Measurements from ENCODE around the gene OR13A1. TPM values are rescaled to one million over a fixed set of nuclear protein-coding genes. Genes with fewer than 3 reads are reported as not detected.
"Not testable (repeated sequence)": the region's sequence is repeated elsewhere in the genome, so short reads cannot be mapped to it uniquely, and the experiment has no call there.

OR13A1 gene, protein sequence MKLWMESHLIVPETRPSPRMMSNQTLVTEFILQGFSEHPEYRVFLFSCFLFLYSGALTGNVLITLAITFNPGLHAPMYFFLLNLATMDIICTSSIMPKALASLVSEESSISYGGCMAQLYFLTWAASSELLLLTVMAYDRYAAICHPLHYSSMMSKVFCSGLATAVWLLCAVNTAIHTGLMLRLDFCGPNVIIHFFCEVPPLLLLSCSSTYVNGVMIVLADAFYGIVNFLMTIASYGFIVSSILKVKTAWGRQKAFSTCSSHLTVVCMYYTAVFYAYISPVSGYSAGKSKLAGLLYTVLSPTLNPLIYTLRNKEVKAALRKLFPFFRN
- total RNA-seq = not detected

DNA sequence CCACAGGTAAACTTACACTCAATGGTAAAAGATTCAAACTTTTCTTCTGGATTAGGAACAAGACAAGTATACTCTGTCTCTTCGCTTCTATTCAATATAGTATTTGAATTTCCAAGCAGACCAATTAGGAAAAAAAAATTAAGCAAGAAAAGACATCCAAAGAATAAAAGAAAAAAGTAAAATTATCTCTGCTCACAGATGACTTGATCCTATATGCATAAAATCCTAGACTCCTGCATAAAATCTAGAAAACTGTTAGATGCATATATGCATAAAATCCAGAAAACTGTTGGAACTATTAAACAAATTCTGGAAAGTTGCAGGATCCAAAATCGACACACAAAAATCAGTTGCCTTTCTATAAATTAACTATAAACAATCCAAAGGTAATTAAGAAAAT, at the start of gene OR13A1:
Gene OR13A1 (minus strand): TSS at position 101 of the 400 bp plus-strand sequence. CDS start 11,186 bp downstream, outside the sequence.
- H3K27ac ChIP-seq = no peak within 1 kb of the TSS
- WGBS, 2 donors = 60 to 68% methylated on average over 2 of the region's 2 CpGs

DNA sequence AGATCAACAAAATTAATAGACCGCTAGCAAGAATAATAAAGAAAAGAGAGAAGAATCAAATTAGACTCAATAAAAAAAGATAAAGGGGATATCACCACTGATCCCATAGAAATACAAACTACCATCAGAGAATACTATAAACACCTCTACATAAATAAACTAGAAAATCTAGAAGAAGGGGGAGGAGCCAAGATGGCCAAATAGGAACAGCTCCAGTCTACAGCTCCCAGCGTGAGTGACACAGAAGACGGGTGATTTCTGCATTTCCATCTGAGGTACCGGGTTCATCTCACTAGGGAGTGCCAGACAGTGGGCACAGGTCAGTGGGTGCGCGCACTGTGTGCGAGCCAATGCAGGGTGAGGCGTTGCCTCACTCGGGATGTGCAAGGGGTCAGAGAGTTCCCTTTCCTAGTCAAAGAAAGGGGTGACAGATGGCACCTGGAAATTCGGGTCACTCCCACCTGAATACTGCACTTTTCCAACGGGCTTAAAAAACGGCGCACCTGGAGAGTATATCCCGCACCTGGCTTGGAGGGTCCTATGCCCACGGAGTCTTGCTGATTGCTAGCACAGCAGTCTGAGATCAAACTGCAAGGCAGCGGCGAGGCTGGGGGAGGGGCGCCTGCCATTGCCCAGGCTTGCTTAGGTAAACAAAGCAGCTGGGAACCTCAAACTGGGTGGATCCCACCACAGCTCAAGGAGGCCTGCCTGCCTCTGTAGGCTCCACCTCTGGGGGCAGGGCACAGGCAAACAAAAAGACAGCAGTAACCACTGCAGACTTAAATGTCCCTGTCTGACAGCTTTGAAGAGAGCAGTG, 46.8 kb upstream of the OR13A1 start:
- H3K27ac ChIP-seq; ATAC-seq; intact Hi-C loops (cut with DNase I); H3K9me3 ChIP-seq; H3K36me3 ChIP-seq (replicated peaks in 1 of 2; ENCODE audit: insufficient read depth in 1 of 2, low read depth in 2 of 2); H3K4me1 ChIP-seq; H3K4me3 ChIP-seq; H3K27me3 ChIP-seq: not testable (repeated sequence)
- peak in 1 of 4 donors; percentile 33 for DNase-seq
- WGBS, 2 donors = 50 to 67% methylated on average over 16 to 18 of the region's 18 CpGs

More for the DNA sequence above, at the start of gene OR13A1:
- Histone ChIP-seq H3K27me3 (no peaks in the 10 kb centered on the region), H3K9me3 (no peaks in the 10 kb centered on the region), H3K4me3 (no peak within 1 kb of the TSS), H3K4me1 (no peaks in the 10 kb centered on the region), H3K36me3 (replicated peaks in 1 of 2; ENCODE audit: insufficient read depth in 1 of 2, low read depth in 2 of 2) (no peaks in the 10 kb centered on the region)
- intact Hi-C loops (cut with DNase I) = no loop called here
- no peak for DNase-seq
- TF ChIP-seq POLR2A (IDR thresholded peaks at IDR 0.05) = no peak
- TF ChIP-seq, protein P1, sequence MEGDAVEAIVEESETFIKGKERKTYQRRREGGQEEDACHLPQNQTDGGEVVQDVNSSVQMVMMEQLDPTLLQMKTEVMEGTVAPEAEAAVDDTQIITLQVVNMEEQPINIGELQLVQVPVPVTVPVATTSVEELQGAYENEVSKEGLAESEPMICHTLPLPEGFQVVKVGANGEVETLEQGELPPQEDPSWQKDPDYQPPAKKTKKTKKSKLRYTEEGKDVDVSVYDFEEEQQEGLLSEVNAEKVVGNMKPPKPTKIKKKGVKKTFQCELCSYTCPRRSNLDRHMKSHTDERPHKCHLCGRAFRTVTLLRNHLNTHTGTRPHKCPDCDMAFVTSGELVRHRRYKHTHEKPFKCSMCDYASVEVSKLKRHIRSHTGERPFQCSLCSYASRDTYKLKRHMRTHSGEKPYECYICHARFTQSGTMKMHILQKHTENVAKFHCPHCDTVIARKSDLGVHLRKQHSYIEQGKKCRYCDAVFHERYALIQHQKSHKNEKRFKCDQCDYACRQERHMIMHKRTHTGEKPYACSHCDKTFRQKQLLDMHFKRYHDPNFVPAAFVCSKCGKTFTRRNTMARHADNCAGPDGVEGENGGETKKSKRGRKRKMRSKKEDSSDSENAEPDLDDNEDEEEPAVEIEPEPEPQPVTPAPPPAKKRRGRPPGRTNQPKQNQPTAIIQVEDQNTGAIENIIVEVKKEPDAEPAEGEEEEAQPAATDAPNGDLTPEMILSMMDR (IDR thresholded peaks at IDR 0.05) = no peak
- no peak for ATAC-seq

DNA sequence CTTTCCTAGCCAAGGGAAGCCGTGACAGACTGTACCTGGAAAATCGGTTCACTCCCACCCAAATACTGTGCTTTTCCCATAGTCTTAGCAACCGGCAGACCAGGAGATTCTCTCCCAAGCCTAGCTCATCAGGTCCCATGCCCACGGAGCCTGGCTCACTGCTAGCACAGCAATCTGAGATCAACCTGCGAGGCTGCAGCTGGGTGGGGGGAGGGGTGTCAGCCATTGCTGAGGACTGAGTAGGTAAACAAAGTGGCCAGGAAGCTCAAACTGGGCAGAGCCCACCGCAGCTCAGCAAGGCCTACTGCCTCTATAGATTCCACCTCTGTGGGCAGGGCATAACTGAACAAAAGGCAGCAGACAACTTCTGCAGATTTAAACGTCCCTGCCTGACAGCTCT, 43.6 kb upstream of the OR13A1 start:
- intact Hi-C loops (cut with DNase I); DNase-seq: not testable (repeated sequence)

DNA sequence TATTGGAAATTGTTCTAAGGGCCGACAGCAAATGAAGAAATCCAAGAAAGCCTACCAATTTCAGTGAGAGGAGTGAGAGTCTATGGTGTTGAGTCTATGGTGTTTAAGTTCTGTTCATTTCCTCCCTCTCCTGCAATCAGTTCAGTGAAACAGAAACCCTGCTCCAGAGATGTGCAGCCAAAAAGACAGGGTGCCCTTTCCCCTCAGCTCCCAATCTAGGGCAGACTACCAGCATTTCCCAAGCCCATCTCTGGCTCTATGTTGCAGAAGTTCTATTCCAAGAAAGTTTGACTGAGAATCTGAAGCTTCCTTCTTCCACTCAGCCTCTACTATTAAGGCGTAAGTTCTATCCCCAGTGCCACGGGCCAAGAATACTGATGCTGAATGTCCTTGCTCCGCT, 40.1 kb upstream of the OR13A1 start:
- H3K9me3 ChIP-seq = no peaks in the 10 kb centered on the region

More for the DNA sequence above, 43.6 kb upstream of the OR13A1 start:
- not testable (repeated sequence) for H3K36me3 ChIP-seq (replicated peaks in 1 of 2; ENCODE audit: insufficient read depth in 1 of 2, low read depth in 2 of 2); H3K9me3 ChIP-seq; ATAC-seq; H3K4me1 ChIP-seq; H3K27me3 ChIP-seq; H3K27ac ChIP-seq; H3K4me3 ChIP-seq
- 71 to 72% methylated on average over 4 to 7 of the region's 7 CpGs for WGBS, 2 donors

DNA sequence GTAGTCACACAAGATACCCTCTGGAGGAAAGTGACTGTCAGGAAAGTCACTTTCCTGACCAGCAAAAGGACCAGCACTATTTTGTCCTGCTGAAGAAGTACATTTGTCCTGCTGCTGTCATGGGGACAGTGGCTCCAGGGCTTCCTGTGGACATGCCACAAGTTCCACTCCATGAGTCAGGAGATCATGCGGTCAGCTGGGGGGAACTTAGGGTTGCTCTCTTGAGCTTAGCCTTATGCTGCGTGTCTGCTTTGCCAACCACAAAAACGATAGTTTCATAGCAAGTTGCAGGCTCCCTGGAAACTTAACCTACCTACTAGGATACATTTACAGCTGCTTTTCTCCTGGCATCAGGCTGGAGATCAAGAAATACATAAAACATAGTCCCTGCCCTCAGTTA, 38.9 kb upstream of the OR13A1 start:
- Histone ChIP-seq H3K4me3 (no peak overlapping the region), H3K4me1 (no peaks in the 10 kb centered on the region), H3K27me3 (no peaks in the 10 kb centered on the region), H3K9me3 (no peaks in the 10 kb centered on the region), H3K27ac (no peak overlapping the region), H3K36me3 (replicated peaks in 1 of 2; ENCODE audit: insufficient read depth in 1 of 2, low read depth in 2 of 2) (no peaks in the 10 kb centered on the region)
- peak in 2 of 4 donors; percentile 15 to 68 for DNase-seq
- intact Hi-C loops (cut with DNase I) = no loop called here
- no peak for ATAC-seq
- whole genome bisulfite sequencing, 2 donors = 68 to 72% methylated on average over 3 of the region's 3 CpGs
- TF ChIP-seq, protein P1 (IDR thresholded peaks at IDR 0.05) = no peak
- TF ChIP-seq POLR2A (IDR thresholded peaks at IDR 0.05) = no peak

More for the DNA sequence above, 40.1 kb upstream of the OR13A1 start:
- H3K27ac ChIP-seq = no peak overlapping the region
- intact Hi-C loops (cut with DNase I) = no loop called here
- 78 to 85% methylated on average over 4 of the region's 4 CpGs for WGBS, 2 donors
- no peak for TF ChIP-seq POLR2A (IDR thresholded peaks at IDR 0.05)
- TF ChIP-seq, protein P1 (IDR thresholded peaks at IDR 0.05) = no peak
- H3K27me3 ChIP-seq = no peaks in the 10 kb centered on the region
- ATAC-seq (no peak), DNase-seq (no peak)
- no peaks in the 10 kb centered on the region for H3K36me3 ChIP-seq (replicated peaks in 1 of 2; ENCODE audit: insufficient read depth in 1 of 2, low read depth in 2 of 2)
- no peak overlapping the region for H3K4me3 ChIP-seq
- H3K4me1 ChIP-seq = no peaks in the 10 kb centered on the region
